ENCODE data around the gene DDB1.

GRCh38 chr11:61325649-61326414 lies 7.1 kb downstream of the DDB1 start:
- TF ChIP-seq TFDP1 (CRISPR knock-in tag; IDR thresholded peaks at IDR 0.05; ENCODE audit: borderline replicate concordance) (no peak), POLR2AphosphoS2 (IDR thresholded peaks at IDR 0.05; ENCODE audit: low read depth, low read length) (no peak), MTF2 (CRISPR knock-in tag; IDR thresholded peaks at IDR 0.05; ENCODE audit: borderline replicate concordance) (no peak), SIN3A (IDR thresholded peaks at IDR 0.05; ENCODE audit: borderline replicate concordance, low read depth, low read length) (no peak), ZNF101 (CRISPR knock-in tag; IDR thresholded peaks at IDR 0.05; ENCODE audit: borderline replicate concordance, low read depth) (no peak), ZBTB44 (CRISPR knock-in tag; IDR thresholded peaks at IDR 0.05) (no peak), CTCF (CRISPR knock-in tag; IDR thresholded peaks at IDR 0.05) (no peak)
